MM.1S (cell line): ENCODE results near the gene SOD3.

ENCODE experiments used
- DNase-seq: peaks from one replicate; pipeline ENCODE4 v3.0.0-alpha.2; 2015
- H2AFZ ChIP-seq: fragments of 300-600 bp; sonication (generic); 2 replicates; pipeline ENCODE4 v1.6.0; 2016; ENCODE audit warnings: antibody characterized with exemption, low read length
- H3F3A ChIP-seq: fragments of 300-600 bp; sonication (generic); 2 replicates; pipeline ENCODE4 v1.6.1; 2016; ENCODE audit warnings: mild to moderate bottlenecking, antibody characterized with exemption, low read length, moderate library complexity, mixed read lengths; ENCODE audit not compliant: insufficient read depth
- H3K27ac ChIP-seq: fragments of 300-600 bp; sonication (generic); 2 replicates; pipeline ENCODE4 v1.5.1; 2016; ENCODE audit warnings: mild to moderate bottlenecking, low read length
- H3K27me3 ChIP-seq: fragments of 300-600 bp; sonication (generic); replicated peaks from 2 replicates; pipeline ENCODE4 v1.6.0; 2016; ENCODE audit warnings: low read length; ENCODE audit not compliant: insufficient read depth
- H3K36me3 ChIP-seq: fragments of 300-600 bp; sonication (generic); replicated peaks from 2 replicates; pipeline ENCODE4 v1.6.1; 2016; ENCODE audit warnings: mild to moderate bottlenecking, low read length, mixed read lengths; ENCODE audit not compliant: insufficient read depth
- H3K4me1 ChIP-seq: fragments of 300-600 bp; sonication (generic); 2 replicates; pipeline ENCODE4 v1.6.1; 2016; ENCODE audit warnings: low read length, mixed read lengths
- H3K4me2 ChIP-seq: fragments of 300-600 bp; sonication (generic); 2 replicates; pipeline ENCODE4 v1.6.0; 2016; ENCODE audit warnings: low read depth, low read length
- H3K4me3 ChIP-seq: fragments of 300-600 bp; sonication (generic); 2 replicates; pipeline ENCODE4 v1.5.1; 2016; ENCODE audit warnings: low read length, mixed read lengths
- H3K79me2 ChIP-seq: fragments of 300-600 bp; sonication (generic); 2 replicates; pipeline ENCODE4 v1.6.1; 2016; ENCODE audit warnings: mixed run types, low read length, mixed read lengths
- H3K9ac ChIP-seq: fragments of 300-600 bp; sonication (generic); 2 replicates; pipeline ENCODE4 v1.6.1; 2016; ENCODE audit warnings: low read length, mixed read lengths
- H3K9me2 ChIP-seq: fragments of 300-600 bp; sonication (generic); replicated peaks from 2 replicates; pipeline ENCODE4 v1.6.1; 2016; ENCODE audit warnings: mild to moderate bottlenecking, low read length, mixed read lengths; ENCODE audit not compliant: insufficient read depth
- H3K9me3 ChIP-seq: fragments of 300-600 bp; sonication (generic); replicated peaks from 2 replicates; pipeline ENCODE4 v1.6.1; 2016; ENCODE audit warnings: mild to moderate bottlenecking, low read length, mixed read lengths; ENCODE audit not compliant: insufficient read depth
- H4K20me1 ChIP-seq: fragments of 300-600 bp; sonication (generic); 2 replicates; pipeline ENCODE4 v1.6.1; 2016; ENCODE audit warnings: mild to moderate bottlenecking, low read length, moderate library complexity, mixed read lengths; ENCODE audit not compliant: insufficient read depth
- CTCF ChIP-seq: fragments of 300-600 bp; sonication (generic); IDR thresholded peaks from 2 replicates; pipeline ENCODE4 v1.5.1; 2016; ENCODE audit warnings: antibody characterized with exemption, low read length, mixed read lengths
- EZH2 ChIP-seq: fragments of 300-600 bp; sonication (generic); optimal IDR thresholded peaks from 2 replicates; pipeline ENCODE3; 2017; ENCODE audit warnings: low read depth, mild to moderate bottlenecking, antibody characterized with exemption, low read length, mixed read lengths
- EZH2phosphoT487 ChIP-seq: fragments of 300-600 bp; sonication (generic); IDR thresholded peaks from 2 replicates; pipeline ENCODE4 v1.6.1; 2018; ENCODE audit warnings: antibody characterized with exemption, low read length

SOD3 gene

GRCh38 chr4:24835696-24836095 lies 40.3 kb downstream of the SOD3 start:
- no peak overlapping the region for H3K27ac ChIP-seq
- H3K9ac ChIP-seq: no peak overlapping the region
- H3K4me2 ChIP-seq: no peak overlapping the region
- no peaks in the 10 kb centered on the region for H3F3A ChIP-seq
- no peaks in the 10 kb centered on the region for H3K9me2 ChIP-seq
- no peak overlapping the region for H2AFZ ChIP-seq
- no peak overlapping the region for H3K4me3 ChIP-seq
- no peaks in the 10 kb centered on the region for H3K36me3 ChIP-seq
- H3K27me3 ChIP-seq: no peaks in the 10 kb centered on the region
- TF ChIP-seq EZH2 (no peak), EZH2phosphoT487 (no peak), CTCF (no peak)
- H3K4me1 ChIP-seq: no peaks in the 10 kb centered on the region
- DNase-seq: no peak
- H3K79me2 ChIP-seq: no peaks in the 10 kb centered on the region
- H4K20me1 ChIP-seq: no peaks in the 10 kb centered on the region
- no peaks in the 10 kb centered on the region for H3K9me3 ChIP-seq

GRCh38 chr4:24836661-24837242 lies 41.4 kb downstream of the SOD3 start:
- no peaks in the 10 kb centered on the region for H3K9me2 ChIP-seq
- no peak for DNase-seq
- H2AFZ ChIP-seq: no peak overlapping the region
- H3K27ac ChIP-seq: no peak overlapping the region
- no peak overlapping the region for H3K9ac ChIP-seq
- H3F3A ChIP-seq: no peaks in the 10 kb centered on the region
- no peaks in the 10 kb centered on the region for H3K27me3 ChIP-seq
- H3K4me2 ChIP-seq: no peak overlapping the region
- no peaks in the 10 kb centered on the region for H3K36me3 ChIP-seq
- TF ChIP-seq CTCF (no peak), EZH2 (no peak), EZH2phosphoT487 (no peak)
- no peaks in the 10 kb centered on the region for H4K20me1 ChIP-seq
- no peak overlapping the region for H3K4me3 ChIP-seq
- no peaks in the 10 kb centered on the region for H3K79me2 ChIP-seq
- no peaks in the 10 kb centered on the region for H3K9me3 ChIP-seq
- no peaks in the 10 kb centered on the region for H3K4me1 ChIP-seq

GRCh38 chr4:24837336-24837735 lies 42.0 kb downstream of the SOD3 start:
- no peaks in the 10 kb centered on the region for H3K9me2 ChIP-seq
- H3K27ac ChIP-seq: no peak overlapping the region
- no peaks in the 10 kb centered on the region for H3K27me3 ChIP-seq
- H3K4me3 ChIP-seq: no peak overlapping the region
- TF ChIP-seq CTCF (no peak), EZH2 (no peak), EZH2phosphoT487 (no peak)
- H4K20me1 ChIP-seq: no peaks in the 10 kb centered on the region
- no peak for DNase-seq
- no peak overlapping the region for H3K4me2 ChIP-seq
- H3K9me3 ChIP-seq: no peaks in the 10 kb centered on the region
- H3K36me3 ChIP-seq: no peaks in the 10 kb centered on the region
- H3K4me1 ChIP-seq: no peaks in the 10 kb centered on the region
- no peaks in the 10 kb centered on the region for H3K79me2 ChIP-seq
- H3F3A ChIP-seq: no peaks in the 10 kb centered on the region
- H2AFZ ChIP-seq: no peak overlapping the region
- H3K9ac ChIP-seq: no peak overlapping the region
